Endothelial cell of umbilical vein (primary cell): ENCODE data around the gene PPM1E. TPM values are rescaled to one million over a fixed set of nuclear protein-coding genes. Genes with fewer than 3 reads are reported as not detected.

Experiments used
- BruUV-seq: library from RNA; stranded (reverse); fragments of 400-500 nt; replicated peaks from 2 replicates; lab custom pipeline; 2021; lab: Mats Ljungman, UMichigan
- CTCF ChIA-PET: fragments of 300-600, 350-600 bp; sonication (Branson Sonifier 250); formaldehyde crosslinking; loops from one replicate; lab custom pipeline; 2021; ENCODE audit warnings: antibody characterized with exemption, inconsistent platforms; lab: Charles Lee
- POLR2A ChIA-PET: fragments of 300-600, 350-600 bp; sonication (Branson Sonifier 250); formaldehyde crosslinking; loops from one replicate; lab custom pipeline; 2021; ENCODE audit warnings: antibody characterized with exemption, inconsistent platforms; lab: Charles Lee
- DNase-seq: peaks from one replicate; pipeline ENCODE4 v3.0.0-alpha.2; 2011; ENCODE audit warnings: low read depth, low spot score
- FAIRE-seq: peaks from 2 replicates; lab custom pipeline; 2011; peaks lifted over from hg19 to GRCh38; lab: Jason Lieb, UNC
- H2AFZ ChIP-seq: 2 replicates; pipeline ENCODE4 v1.6.0; 2012; ENCODE audit warnings: low read depth, low read length, control low read depth, inconsistent platforms
- H3K27ac ChIP-seq: 2 replicates; pipeline ENCODE4 v1.5.1; 2011; ENCODE audit warnings: low read depth, mild to moderate bottlenecking, control low read depth, low read length, moderate library complexity; ENCODE audit not compliant: insufficient read depth
- H3K27me3 ChIP-seq, 2 experiments: 2 replicates each; pipeline versions ENCODE4 v1.6.0 to v1.6.1; 2011; ENCODE audit warnings: low read length in 2 of 2, mixed read lengths in 1 of 2; ENCODE audit not compliant: control insufficient read depth in 2 of 2, insufficient read depth in 2 of 2
- H3K36me3 ChIP-seq, 2 experiments: 2 replicates in 1 of 2; 3 replicates in 1 of 2; pipeline ENCODE4 v1.5.1; 2011; ENCODE audit warnings: low read length in 2 of 2, mild to moderate bottlenecking in 1 of 2, moderate library complexity in 1 of 2; ENCODE audit not compliant: control insufficient read depth in 2 of 2, insufficient read depth in 2 of 2; ENCODE audit errors: extremely low read depth in 1 of 2
- H3K4me1 ChIP-seq: 3 replicates; pipeline ENCODE4 v1.5.1; 2011; ENCODE audit warnings: mild to moderate bottlenecking, low read length; ENCODE audit not compliant: control insufficient read depth, insufficient read depth; ENCODE audit errors: extremely low read depth
- H3K4me2 ChIP-seq: 2 replicates; pipeline ENCODE4 v1.6.1; 2011; ENCODE audit warnings: low read length, control low read depth, mixed read lengths; ENCODE audit not compliant: insufficient read depth
- H3K4me3 ChIP-seq, 3 experiments: fragments of 200-600 bp in 1 of 3; sonication (generic), shearing (Covaris generic) in 1 of 3; replicated peaks in 1 of 3; 2 replicates each; pipeline ENCODE4 v1.5.1; 2011 to 2016; ENCODE audit warnings: control low read depth in 3 of 3, low read length in 3 of 3, mild to moderate bottlenecking in 2 of 3, inconsistent platforms in 1 of 3, low read depth in 1 of 3, moderate library complexity in 1 of 3; ENCODE audit not compliant: insufficient read depth in 1 of 3
- H3K79me2 ChIP-seq: 2 replicates; pipeline ENCODE4 v1.6.0; 2012; ENCODE audit warnings: low read length, inconsistent platforms; ENCODE audit not compliant: control insufficient read depth, insufficient read depth
- H3K9ac ChIP-seq: replicated peaks from 2 replicates; pipeline ENCODE3; 2011; ENCODE audit warnings: low read length, control low read depth; ENCODE audit not compliant: insufficient read depth; ENCODE audit errors: extremely low read depth
- H3K9me1 ChIP-seq: replicated peaks from 3 replicates; pipeline ENCODE4 v1.6.0; 2011; ENCODE audit warnings: mild to moderate bottlenecking, low read length; ENCODE audit not compliant: control insufficient read depth, insufficient read depth; ENCODE audit errors: extremely low read depth
- H3K9me3 ChIP-seq: replicated peaks from 2 replicates; pipeline ENCODE4 v1.5.1; 2012; ENCODE audit warnings: low read length, inconsistent platforms; ENCODE audit not compliant: control insufficient read depth, insufficient read depth
- H4K20me1 ChIP-seq: replicated peaks from 2 replicates; pipeline ENCODE3; 2011; ENCODE audit warnings: mild to moderate bottlenecking, low read length; ENCODE audit not compliant: control insufficient read depth, insufficient read depth; ENCODE audit errors: extremely low read depth
- FOS ChIP-seq: IDR thresholded peaks from 2 replicates; pipeline ENCODE4 v1.6.1; 2011; ENCODE audit warnings: mild to moderate bottlenecking, low read length, moderate library complexity, borderline replicate concordance; ENCODE audit not compliant: insufficient read depth
- GATA2 ChIP-seq: IDR thresholded peaks from 2 replicates; pipeline ENCODE4 v1.7.0; 2011; ENCODE audit warnings: low read depth, mild to moderate bottlenecking, moderate library complexity, mixed read lengths, low read length; ENCODE audit not compliant: insufficient read length, insufficient read depth
- JUN ChIP-seq: IDR thresholded peaks from 2 replicates; pipeline ENCODE4 v1.6.1; 2011; ENCODE audit warnings: borderline replicate concordance, low read depth; ENCODE audit not compliant: insufficient read length, insufficient read depth
- POLR2A ChIP-seq: IDR thresholded peaks from 2 replicates; pipeline ENCODE4 v1.6.1; 2012; ENCODE audit warnings: low read depth, mild to moderate bottlenecking, control low read depth, low read length
- dilution Hi-C: fragments of 300-500 bp; cut with MboI; formaldehyde crosslinking; loops from one replicate; pipeline ENCODE4 v1.15.0; 2019; ENCODE audit warnings: low sequenced_read_pairs; ENCODE audit not compliant: extremely low pct_ligation_motif_present
- intact Hi-C: fragments of 100-400 bp; cut with micrococcal nuclease; formaldehyde crosslinking; loops from one replicate; pipeline ENCODE4 v1.10.0; 2022
- polyA plus RNA-seq, 4 experiments: library from polyadenylated mRNA; depleted of rRNA in 3 of 4; stranded (reverse) in 3 of 4; unstranded in 1 of 4; fragments of >200 nt; gene quantifications; 2 replicates each; pipeline versions ENCODE4 v1.2.1 to v1.2.3, GENCODE V29; 2011 to 2012; ENCODE audit warnings: missing spikeins in 1 of 4
- total RNA-seq: library from RNA; stranded (reverse); gene quantifications from 2 replicates; pipeline ENCODE4 v1.2.3, GENCODE V29; 2021

Gene PPM1E
- total and polyA plus RNA-seq, 2 donors (not counting 3 experiments of a cell fraction or from before 2014, with no cell fraction given) = 0.01 TPM; not detected in 1

DNA sequence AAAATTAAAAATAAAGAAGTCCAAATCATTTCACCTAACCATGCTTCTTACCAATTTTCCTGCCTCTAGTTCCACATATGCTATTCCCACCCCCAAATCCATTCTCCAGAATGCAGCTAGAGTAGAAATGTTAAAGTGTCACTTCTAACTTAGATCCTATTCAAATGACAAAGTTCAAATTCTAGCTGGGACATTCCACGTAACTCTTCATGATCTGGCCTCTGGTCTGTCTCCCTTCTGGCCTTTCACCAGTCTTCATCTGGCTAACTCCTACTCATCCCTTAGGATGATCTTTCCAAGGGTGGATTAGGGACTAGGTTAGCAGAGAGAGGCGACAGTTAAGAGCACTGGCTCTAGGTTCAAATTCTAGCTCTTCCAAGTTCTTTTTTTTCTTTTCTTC, 253.1 kb downstream of the PPM1E start:
- peaks cover 10% of the 10 kb centered on the region for H3K4me1 ChIP-seq

DNA sequence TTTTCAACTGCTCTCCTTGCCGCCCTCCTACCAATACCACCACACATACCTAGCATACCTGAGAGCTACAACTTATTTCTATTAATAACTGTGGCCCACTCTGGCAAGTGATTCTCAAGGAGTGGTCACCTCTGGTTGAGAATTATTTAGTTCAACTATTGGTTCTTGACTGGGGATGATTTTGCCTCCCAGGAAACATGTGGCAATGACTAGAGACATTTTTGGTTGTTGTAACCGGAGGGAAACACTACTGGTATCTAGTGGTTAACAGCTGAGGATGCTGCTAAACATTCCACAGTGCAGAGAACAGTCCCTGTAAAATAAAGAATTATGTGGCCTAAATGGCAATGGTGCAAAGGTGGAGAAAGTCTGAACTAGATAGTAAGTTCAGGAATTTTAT, 254.4 kb downstream of the PPM1E start:
- TF ChIP-seq GATA2 (no peak), JUN (no peak), FOS (no peak)
- H3K27ac ChIP-seq = no peak overlapping the region
- POLR2A ChIA-PET = no interaction called here
- dilution Hi-C loops (no loop called here), intact Hi-C loops (no loop called here)
- no peak overlapping the region for H3K9ac ChIP-seq
- DNase-seq (no peak), FAIRE-seq (no peak)
- H3K4me2 ChIP-seq = no peak overlapping the region
- H4K20me1 ChIP-seq = no peaks in the 10 kb centered on the region
- H3K4me1 ChIP-seq = no peaks in the 10 kb centered on the region
- no peaks in the 10 kb centered on the region for H3K9me1 ChIP-seq
- H3K27me3 ChIP-seq = no peaks in the 10 kb centered on the region
- H3K36me3 ChIP-seq = peaks cover 2 to 3% of the 10 kb centered on the region in 2 experiments
- H3K9me3 ChIP-seq = no peaks in the 10 kb centered on the region
- no peak overlapping the region for H3K4me3 ChIP-seq
- CTCF ChIA-PET = interaction anchor here (0.8 to 1.3 kb wide), 6 partner anchors 8 to 491 kb away, joined by 3 to 7 read pairs (median 4); no protein-coding TSS in a partner anchor
- no TSS peak for BruUV-seq
- no peaks in the 10 kb centered on the region for H3K79me2 ChIP-seq
- H2AFZ ChIP-seq = no peak overlapping the region

More for the DNA sequence above, 253.1 kb downstream of the PPM1E start:
- Histone ChIP-seq H3K79me2 (no peaks in the 10 kb centered on the region), H3K27me3 (no peaks in the 10 kb centered on the region), H2AFZ (no peak overlapping the region), H3K36me3 (peaks cover 2 to 3% of the 10 kb centered on the region in 2 experiments), H3K4me3 (no peak overlapping the region), H3K9me1 (no peaks in the 10 kb centered on the region), H4K20me1 (no peaks in the 10 kb centered on the region), H3K9me3 (no peaks in the 10 kb centered on the region), H3K4me2 (no peak overlapping the region), H3K9ac (no peak overlapping the region), H3K27ac (no peak overlapping the region)
- ChIA-PET POLR2A (no interaction called here), CTCF (interaction anchor here (0.8 to 1.5 kb wide), 2 partner anchors 298 to 490 kb away, joined by 3 read pairs; no protein-coding TSS in a partner anchor)
- intact Hi-C loops (no loop called here), dilution Hi-C loops (no loop called here)
- no peak for TF ChIP-seq POLR2A
- DNase-seq = no peak
- BruUV-seq = no TSS peak
- no peak for FAIRE-seq
